Subcutaneous adipose tissue (tissue), 4 donors: ENCODE results near the gene GLIS2. TPM values are rescaled to one million over a fixed set of nuclear protein-coding genes. Genes with fewer than 3 reads are reported as not detected.

Source experiments
- total RNA-seq, 4 donors: library from RNA; depleted of rRNA; stranded (reverse); fragments of >200 nt; gene quantifications; one replicate each; pipeline ENCODE4 v1.1.0, GENCODE V29; 2016
- TF ChIP-seq, protein P1 (sequence below): fragments of 450-650 bp; IDR thresholded peaks from one replicate; pipeline ENCODE4 v1.5.1; 2016; ENCODE audit warnings: low read depth, mild to moderate bottlenecking, control low read depth, antibody characterized with exemption, moderate library complexity

Gene GLIS2
- total RNA-seq: 1 to 10 TPM in 2 of 4 donors, under 1 TPM in 2; 0.85 to 2.1 (median 1.5) TPM

DNA sequence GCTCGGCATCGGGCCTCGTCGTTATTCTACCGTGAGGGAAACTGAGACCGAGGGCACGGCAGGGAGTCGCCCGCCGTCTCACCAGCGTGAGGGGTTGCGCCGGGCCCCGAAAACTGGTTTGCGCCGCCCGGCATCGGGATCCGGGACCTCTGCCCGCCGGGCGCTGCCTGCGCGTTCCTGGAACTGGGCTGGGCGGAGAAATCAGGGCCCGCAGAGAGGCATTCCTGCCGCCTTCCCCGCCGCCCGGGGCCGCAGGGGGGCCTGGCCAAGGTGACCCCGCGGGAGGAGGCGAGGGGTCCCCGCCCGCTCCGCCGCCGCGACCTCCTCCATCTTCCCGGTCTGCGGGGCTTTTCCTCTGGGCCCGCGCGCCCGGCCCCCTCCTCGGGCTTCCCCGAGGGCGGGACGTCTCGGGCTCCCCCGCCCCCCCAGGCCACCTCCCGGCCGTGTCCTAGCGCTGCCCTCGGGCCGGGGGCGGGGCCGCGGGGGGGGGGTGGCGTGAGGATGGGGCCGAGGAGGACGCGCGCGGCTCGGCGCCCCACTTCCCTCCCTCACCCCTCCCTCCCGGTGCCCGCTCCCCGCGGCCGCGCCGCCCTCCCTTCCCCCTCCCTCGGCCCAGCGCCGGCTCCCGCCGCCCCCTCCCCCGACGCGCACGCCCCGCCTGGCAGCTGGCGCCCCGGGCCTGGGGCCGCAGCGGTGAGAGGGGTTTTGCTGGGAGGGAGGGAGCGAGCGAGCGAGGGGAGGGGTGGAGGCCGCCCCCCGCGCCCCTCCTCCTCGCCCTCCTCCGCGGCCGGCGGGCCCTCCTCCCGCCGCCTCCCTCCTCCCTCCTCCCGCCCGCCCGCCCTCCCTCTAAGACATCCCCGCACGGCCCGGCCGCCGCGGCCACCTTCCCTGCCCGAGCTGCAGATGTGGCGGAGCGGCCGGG lies at the start of gene GLIS2:
TSS of gene GLIS2 (plus strand) at position 882 of the 922 bp plus-strand sequence. CDS start 16,214 bp downstream, outside the sequence.
- TF ChIP-seq, protein P1, sequence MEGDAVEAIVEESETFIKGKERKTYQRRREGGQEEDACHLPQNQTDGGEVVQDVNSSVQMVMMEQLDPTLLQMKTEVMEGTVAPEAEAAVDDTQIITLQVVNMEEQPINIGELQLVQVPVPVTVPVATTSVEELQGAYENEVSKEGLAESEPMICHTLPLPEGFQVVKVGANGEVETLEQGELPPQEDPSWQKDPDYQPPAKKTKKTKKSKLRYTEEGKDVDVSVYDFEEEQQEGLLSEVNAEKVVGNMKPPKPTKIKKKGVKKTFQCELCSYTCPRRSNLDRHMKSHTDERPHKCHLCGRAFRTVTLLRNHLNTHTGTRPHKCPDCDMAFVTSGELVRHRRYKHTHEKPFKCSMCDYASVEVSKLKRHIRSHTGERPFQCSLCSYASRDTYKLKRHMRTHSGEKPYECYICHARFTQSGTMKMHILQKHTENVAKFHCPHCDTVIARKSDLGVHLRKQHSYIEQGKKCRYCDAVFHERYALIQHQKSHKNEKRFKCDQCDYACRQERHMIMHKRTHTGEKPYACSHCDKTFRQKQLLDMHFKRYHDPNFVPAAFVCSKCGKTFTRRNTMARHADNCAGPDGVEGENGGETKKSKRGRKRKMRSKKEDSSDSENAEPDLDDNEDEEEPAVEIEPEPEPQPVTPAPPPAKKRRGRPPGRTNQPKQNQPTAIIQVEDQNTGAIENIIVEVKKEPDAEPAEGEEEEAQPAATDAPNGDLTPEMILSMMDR: no peak

DNA sequence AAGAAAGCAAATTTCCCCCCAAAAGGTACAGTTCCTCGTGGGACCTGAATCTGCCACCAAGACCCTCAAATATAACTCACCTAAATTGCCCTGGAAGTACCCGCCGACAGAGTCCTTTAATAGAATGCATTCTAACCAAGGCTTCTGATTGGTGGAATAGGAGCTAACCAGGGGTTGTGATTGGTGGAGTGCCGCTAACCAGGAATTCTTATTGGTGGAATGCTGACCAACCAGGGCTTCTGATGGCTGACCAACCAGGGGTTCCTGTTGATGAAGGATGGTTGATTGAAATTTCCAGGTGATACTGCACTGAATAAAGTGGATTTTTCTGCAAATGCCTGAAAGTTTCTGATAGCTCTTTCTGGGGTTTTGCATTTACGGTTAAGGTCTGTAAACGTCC lies 49.5 kb upstream of the GLIS2 start:
- TF ChIP-seq, protein P1: no peak

DNA sequence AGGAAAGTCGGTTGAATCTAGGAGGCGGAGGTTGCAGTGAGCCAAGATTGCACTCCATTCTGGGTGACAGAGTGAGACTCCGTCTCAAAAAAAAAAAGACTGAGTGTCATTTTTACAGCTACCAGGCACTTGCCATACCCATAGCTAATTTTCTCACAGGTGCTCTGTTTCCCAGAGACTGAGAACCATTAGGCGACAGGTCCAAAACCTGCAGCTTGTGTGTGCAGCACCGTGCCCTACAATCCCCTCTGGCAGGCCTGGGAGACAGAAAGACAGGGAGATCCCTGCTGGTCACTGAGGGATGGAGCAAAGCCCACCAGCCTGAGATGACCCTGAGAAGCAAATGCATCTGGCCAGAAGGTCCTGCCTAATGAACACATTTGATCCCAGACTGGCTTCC lies 45.8 kb upstream of the GLIS2 start:
- TF ChIP-seq, protein P1: no peak

DNA sequence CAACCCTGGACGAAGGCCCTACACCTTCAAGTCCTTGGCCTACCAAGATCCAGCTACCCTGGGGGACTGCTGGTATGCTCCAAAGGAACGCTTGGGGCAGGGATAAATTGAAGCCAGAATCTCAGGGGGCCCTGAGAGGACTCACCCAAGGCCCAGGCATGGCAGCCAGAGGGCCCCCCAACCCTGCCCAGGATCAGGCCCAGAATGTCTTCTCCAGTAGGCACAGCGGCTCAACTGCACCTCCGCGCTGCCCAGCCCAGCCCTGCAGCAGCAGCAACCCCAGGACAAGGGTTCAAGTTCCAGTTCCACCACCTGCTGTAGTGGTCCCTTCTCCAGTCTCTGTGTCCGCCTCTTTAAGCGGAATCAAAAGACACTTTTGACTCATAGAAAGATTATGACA lies 45.3 kb upstream of the GLIS2 start:
- TF ChIP-seq, protein P1: no peak

DNA sequence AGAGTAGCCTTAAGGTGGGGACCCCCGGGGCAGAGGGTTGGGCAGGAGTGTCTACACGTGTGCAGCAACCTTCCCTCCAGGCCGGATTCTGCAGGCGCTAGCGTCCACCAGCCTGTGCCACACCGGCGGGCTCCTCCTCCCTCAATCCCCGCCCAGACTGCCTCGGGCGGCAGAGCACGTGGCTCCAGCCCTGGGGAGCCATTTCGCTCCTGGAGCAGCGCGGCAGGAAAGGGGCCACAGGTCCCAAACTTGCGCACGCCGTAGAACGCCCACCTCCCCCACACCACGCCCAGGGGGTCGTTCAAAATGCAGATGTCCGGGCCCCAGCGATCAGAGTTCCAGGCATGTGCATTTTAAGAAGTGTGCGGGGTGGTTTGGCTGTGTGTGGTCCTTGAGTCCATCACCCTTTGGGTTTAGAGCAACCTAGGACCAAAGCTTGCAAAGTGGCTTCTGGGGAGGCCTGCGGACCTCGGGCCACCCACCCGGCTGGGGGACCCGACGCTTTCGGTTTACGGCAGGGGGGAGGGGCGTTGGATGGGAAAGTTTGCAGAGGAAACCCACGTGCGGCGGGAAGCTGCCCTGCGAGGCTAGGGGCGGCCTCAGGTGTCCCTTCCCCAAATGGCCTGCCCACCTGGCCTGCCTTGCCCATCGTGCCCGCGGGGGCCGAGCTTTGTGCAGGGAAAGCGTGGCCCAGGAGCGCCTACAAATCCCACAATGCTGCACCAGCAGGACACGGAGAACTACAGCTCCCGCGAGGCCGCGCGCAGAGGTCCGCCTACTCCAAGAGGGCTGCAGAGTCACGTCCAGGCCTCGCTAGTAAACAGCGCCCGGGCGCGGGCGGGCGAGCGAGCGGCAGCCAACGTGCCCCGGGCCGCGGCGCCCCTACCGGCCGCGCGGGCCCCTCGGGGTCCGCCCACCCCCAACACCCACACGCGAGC lies 44.4 kb upstream of the GLIS2 start:
- TF ChIP-seq, protein P1: no peak

DNA sequence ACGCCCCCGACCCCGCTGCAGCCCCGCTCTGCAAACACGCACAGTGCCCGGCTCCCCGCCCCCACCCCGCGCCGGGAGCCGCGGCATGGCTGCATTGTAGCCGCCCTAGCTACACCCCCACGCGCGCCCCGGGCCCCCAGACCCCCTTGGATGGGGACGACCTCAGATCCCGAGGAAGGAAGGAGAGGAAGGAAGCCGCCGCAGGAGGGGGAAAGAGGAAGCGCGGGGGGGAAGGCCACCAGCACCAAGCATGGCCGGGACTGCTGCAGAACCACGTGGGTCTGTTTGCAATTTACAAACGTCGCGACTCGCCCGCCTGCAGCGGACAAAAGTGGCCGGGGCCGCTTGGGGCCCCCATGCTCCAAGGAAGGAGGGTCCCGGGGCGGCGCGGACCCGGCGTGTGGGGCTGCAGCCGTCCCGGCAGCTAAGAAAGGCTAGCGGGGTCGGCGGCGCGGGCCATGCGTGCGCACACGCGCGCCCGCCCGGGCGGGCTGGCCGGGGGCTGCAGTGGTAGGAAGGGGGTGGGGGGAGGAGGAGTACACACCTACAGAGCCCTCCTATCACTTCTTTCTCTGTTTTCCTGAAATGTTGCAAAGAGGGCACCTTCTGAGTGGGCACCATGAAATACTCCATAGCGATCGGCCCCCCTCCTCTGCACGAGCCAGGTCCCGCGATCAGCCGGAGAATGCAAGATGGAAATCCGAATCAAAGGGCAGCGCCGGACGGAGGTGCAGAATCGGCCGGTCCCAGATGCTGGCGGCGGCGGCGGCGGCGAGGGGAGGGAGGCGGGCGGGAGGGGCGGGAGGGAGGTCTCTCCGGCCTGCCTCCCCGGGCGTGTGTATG lies 43.5 kb upstream of the GLIS2 start:
- TF ChIP-seq, protein P1: no peak
